Left lung (tissue), 10 donors: ENCODE data around the gene LRRC8B. TPM values are rescaled to one million over a fixed set of nuclear protein-coding genes. Genes with fewer than 3 reads are reported as not detected.

ENCODE experiments used
- ATAC-seq: fragments of 200-7000 bp; cut with Tn5 transposase; one replicate; pipeline ENCODE4 v1.9.1; 2020; ENCODE audit warnings: moderate library complexity
- DNase-seq, 4 donors: peaks; one replicate each; pipeline ENCODE4 v3.0.0-alpha.2; 2013 to 2020
- H3K27ac ChIP-seq, 2 donors: fragments of 200-600 bp; sonication (generic) in 1 of 2; one replicate each; pipeline versions ENCODE4 v1.5.0 to v1.8.0; 2020 to 2021
- H3K27me3 ChIP-seq, 2 donors: fragments of 200-600 bp; sonication (generic) in 1 of 2; one replicate each; pipeline versions ENCODE4 v1.5.0 to v1.8.0; 2020 to 2021
- H3K36me3 ChIP-seq, 2 donors: fragments of 200-600 bp; sonication (generic) in 1 of 2; one replicate each; pipeline versions ENCODE4 v1.5.0 to v1.8.0; 2020 to 2021
- H3K4me1 ChIP-seq, 2 donors: fragments of 200-600 bp; one replicate each; pipeline ENCODE4 v1.8.0; 2021
- H3K4me3 ChIP-seq, 2 donors: fragments of 200-600 bp; sonication (generic) in 1 of 2; one replicate each; pipeline versions ENCODE4 v1.5.0 to v1.8.0; 2020 to 2021; ENCODE audit warnings: mild to moderate bottlenecking in 1 of 2
- H3K9me3 ChIP-seq, 2 donors: fragments of 200-600 bp; sonication (generic) in 1 of 2; one replicate each; pipeline versions ENCODE4 v1.5.0 to v1.8.0; 2020 to 2021
- CTCF ChIP-seq, 2 donors: fragments of 200-600 bp; sonication (generic) in 1 of 2; IDR thresholded peaks; one replicate each; pipeline versions ENCODE4 v1.5.0 to v1.8.0; 2021; ENCODE audit warnings: antibody characterized with exemption in 2 of 2
- intact Hi-C, 2 donors: fragments of 100-400 bp; cut with DNase I; formaldehyde crosslinking; loops; one replicate each; pipeline versions ENCODE4 v1.11.2 to v1.14.2; 2022
- polyA plus RNA-seq, 6 donors: library from polyadenylated mRNA; unstranded; fragments of 120-200 nt; gene quantifications; one replicate each; pipeline ENCODE4 v1.2.1, GENCODE V29; 2013; ENCODE audit not compliant: insufficient read length in 6 of 6
- total RNA-seq, 2 donors: library from RNA; stranded (reverse); fragmentation: NEBNext Ultra II Directional; extraction: Animal tissue kit (Norgen Biotek cat#: 25700); gene quantifications; one replicate each; pipeline ENCODE4 v1.2.1, GENCODE V29; 2021
- donor health status: DM: no; HTN: yes; CAD: no.
- donor health status: DM: no; HTN: no; CAD: no.

The LRRC8B gene
- total and polyA plus RNA-seq, 8 donors, result 8.9 to 22.5 (median 10.4) TPM

- peak in 3 of 4 donors; percentile 63 to 79 (median 69) for DNase-seq
- H3K4me1 ChIP-seq, result peaks cover 0 to 13% of the 10 kb centered on the region in 2 donors
- no peaks in the 10 kb centered on the region for H3K27me3 ChIP-seq
- TF ChIP-seq CTCF (IDR thresholded peaks at IDR 0.05), result peak; percentile 68 to 73
- intact Hi-C loops, result loop anchor here in 1 of 2 donors (5.0 to 10.0 kb wide), 2 partner anchors 119 to 282 kb away; no protein-coding TSS in a partner anchor
- ATAC-seq, result peak; percentile 92
- H3K36me3 ChIP-seq, result no peaks in the 10 kb centered on the region
- no peak overlapping the region for H3K4me3 ChIP-seq
- peaks cover 0 to 10% of the 10 kb centered on the region in 2 donors for H3K9me3 ChIP-seq
- no peak overlapping the region for H3K27ac ChIP-seq
These were observed 41.4 kb upstream of the LRRC8B start for GRCh38 chr1:89483010-89483756.

- H3K4me1 ChIP-seq, result peaks cover 0 to 15% of the 10 kb centered on the region in 2 donors
- H3K9me3 ChIP-seq, result peaks cover 0 to 10% of the 10 kb centered on the region in 2 donors
- no peak overlapping the region for H3K4me3 ChIP-seq
- intact Hi-C loops, result loop anchor here in 1 of 2 donors (5.0 to 10.0 kb wide), 2 partner anchors 119 to 281 kb away; no protein-coding TSS in a partner anchor
- no peaks in the 10 kb centered on the region for H3K36me3 ChIP-seq
- no peak for ATAC-seq
- no peak overlapping the region for H3K27ac ChIP-seq
- no peak for DNase-seq
- H3K27me3 ChIP-seq, result no peaks in the 10 kb centered on the region
- no peak for TF ChIP-seq CTCF (IDR thresholded peaks at IDR 0.05)
These were observed 40.9 kb upstream of the LRRC8B start for GRCh38 chr1:89483757-89484077.

- peaks cover 0 to 10% of the 10 kb centered on the region in 2 donors for H3K9me3 ChIP-seq
- H3K27ac ChIP-seq, result no peak overlapping the region
- H3K4me3 ChIP-seq, result no peak overlapping the region
- peaks cover 0 to 21% of the 10 kb centered on the region in 2 donors for H3K4me1 ChIP-seq
- TF ChIP-seq CTCF (IDR thresholded peaks at IDR 0.05), result no peak
- H3K27me3 ChIP-seq, result no peaks in the 10 kb centered on the region
- no peaks in the 10 kb centered on the region for H3K36me3 ChIP-seq
- intact Hi-C loops, result loop anchor here in 1 of 2 donors (5.0 to 10.0 kb wide), 2 partner anchors 118 to 280 kb away; no protein-coding TSS in a partner anchor
- no peak for DNase-seq
- ATAC-seq, result no peak
These were observed 40.3 kb upstream of the LRRC8B start for GRCh38 chr1:89484092-89485038.

GRCh38 chr1:89487972-89488371 is 36.7 kb upstream of the LRRC8B start:
- H3K27me3 ChIP-seq, result no peaks in the 10 kb centered on the region
- no peak overlapping the region for H3K27ac ChIP-seq
- no peak overlapping the region for H3K4me3 ChIP-seq
- ATAC-seq, result no peak
- intact Hi-C loops, result loop anchor here in 1 of 2 donors (10.0 kb wide), 1 partner anchor 277 kb away; no protein-coding TSS in a partner anchor
- no peak for DNase-seq
- H3K9me3 ChIP-seq, result no peaks in the 10 kb centered on the region
- peaks cover 0 to 26% of the 10 kb centered on the region in 2 donors for H3K4me1 ChIP-seq
- TF ChIP-seq CTCF (IDR thresholded peaks at IDR 0.05), result no peak
- no peaks in the 10 kb centered on the region for H3K36me3 ChIP-seq
